A549 (cell line): ENCODE results near the gene NSUN6.

ENCODE experiments used
- CTCF ChIP-seq: fragments of >200 bp; sonication (Bioruptor Twin); formaldehyde crosslinking; IDR thresholded peaks from 3 replicates; pipeline ENCODE4 v1.5.1; 2016
- NFE2L2 ChIP-seq: fragments of 150-350 bp; conservative IDR thresholded peaks from 2 replicates; pipeline ENCODE4 v1.6.1; 2014; ENCODE audit warnings: low read length
- PHF8 ChIP-seq: fragments of 200-600 bp; sonication (generic); IDR thresholded peaks from 2 replicates; pipeline ENCODE4 v1.6.1; 2016; ENCODE audit warnings: low read depth, mild to moderate bottlenecking, antibody characterized with exemption, moderate library complexity, borderline replicate concordance
- POLR2AphosphoS2 ChIP-seq: conservative IDR thresholded peaks from 2 replicates; pipeline ENCODE4 v1.6.1; 2012; ENCODE audit warnings: low read length, improper control_type of control experiment, inconsistent platforms

GRCh38 chr10:18505456-18506118, 145.8 kb downstream of the NSUN6 start:
- no peak for TF ChIP-seq NFE2L2
- no peak for TF ChIP-seq CTCF
- TF ChIP-seq PHF8: no peak
- no peak for TF ChIP-seq POLR2AphosphoS2
